Fibroblast of skin of left quadriceps (primary cell): ENCODE measurements around the gene MUC5B.
"Not testable (repeated sequence)": the region's sequence is repeated elsewhere in the genome, so short reads cannot be mapped to it uniquely, and the experiment has no call there.

Source experiments
- DNase-seq, 2 experiments: peaks; one replicate each; pipeline ENCODE4 v3.0.0-alpha.2; 2013; ENCODE audit warnings: low read depth in 2 of 2

MUC5B gene

DNA sequence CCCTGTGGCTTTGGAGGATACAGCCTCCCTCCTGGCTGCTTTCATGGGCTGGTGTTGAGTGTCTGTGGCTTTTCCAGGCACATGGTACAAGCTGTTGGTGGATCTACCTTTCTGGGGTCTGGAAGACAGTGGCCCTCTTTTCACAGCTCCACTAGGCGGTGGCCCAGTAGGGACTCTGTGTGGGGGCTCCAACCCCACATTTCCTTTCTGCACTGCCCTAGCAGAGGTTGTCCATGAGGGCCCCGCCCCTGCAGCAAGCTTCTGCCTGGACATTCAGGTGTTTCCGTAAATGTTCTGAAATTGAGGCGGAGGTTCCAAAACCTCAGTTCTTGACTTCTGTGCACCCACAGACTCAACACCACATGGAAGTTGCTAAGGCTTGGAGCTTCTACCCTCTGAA lies 42.6 kb downstream of the MUC5B start:
- not testable (repeated sequence) for DNase-seq

DNA sequence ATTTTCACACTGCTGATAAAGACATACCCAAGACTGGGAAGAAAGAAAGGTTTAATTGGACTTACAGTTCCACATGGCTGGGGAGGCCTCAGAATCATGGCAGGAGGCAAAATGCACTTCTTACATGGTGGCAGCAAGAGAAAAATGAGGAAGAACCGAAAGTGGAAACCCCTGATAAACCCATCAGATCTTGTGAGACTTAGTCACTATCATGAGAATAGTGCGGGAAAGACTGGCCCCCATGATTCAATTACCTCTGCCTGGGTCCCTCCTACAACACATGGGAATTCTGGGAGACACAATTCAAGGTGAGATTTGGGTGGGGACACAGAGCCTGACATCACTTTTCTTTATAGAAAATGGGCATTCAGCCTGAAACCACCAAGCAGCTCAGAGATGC lies 44.1 kb downstream of the MUC5B start:
- DNase-seq, result not testable (repeated sequence)

GRCh38 chr11:1267441-1268100 lies 44.7 kb downstream of the MUC5B start:
- DNase-seq, result no peak

DNA sequence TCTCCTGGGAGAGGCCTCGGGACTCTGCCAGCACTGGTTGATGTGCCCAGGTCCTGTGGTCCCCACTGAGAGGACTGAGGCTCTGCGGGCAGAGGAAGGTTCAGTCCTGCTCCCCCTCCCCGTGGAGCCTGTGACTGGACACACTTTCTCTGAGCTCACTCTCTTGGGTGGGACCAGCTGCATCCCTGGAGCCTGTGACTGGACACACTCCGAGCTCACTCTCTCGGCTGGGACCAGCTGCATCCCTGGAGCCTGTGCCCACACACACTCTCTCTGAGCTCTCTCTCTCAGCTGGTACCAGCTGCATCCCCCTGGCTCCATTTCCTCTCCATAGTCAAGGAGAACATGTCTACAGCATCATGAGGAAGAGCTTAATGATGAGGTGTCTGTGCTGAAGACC lies 47.1 kb downstream of the MUC5B start:
- DNase-seq, result no peak

- no peak for DNase-seq
Measured at GRCh38 chr11:1270476-1270875, 47.6 kb downstream of the MUC5B start.

GRCh38 chr11:1271002-1271401 lies 48.1 kb downstream of the MUC5B start:
- DNase-seq, result no peak

GRCh38 chr11:1271406-1271805 lies 48.5 kb downstream of the MUC5B start:
- DNase-seq, result no peak

DNA sequence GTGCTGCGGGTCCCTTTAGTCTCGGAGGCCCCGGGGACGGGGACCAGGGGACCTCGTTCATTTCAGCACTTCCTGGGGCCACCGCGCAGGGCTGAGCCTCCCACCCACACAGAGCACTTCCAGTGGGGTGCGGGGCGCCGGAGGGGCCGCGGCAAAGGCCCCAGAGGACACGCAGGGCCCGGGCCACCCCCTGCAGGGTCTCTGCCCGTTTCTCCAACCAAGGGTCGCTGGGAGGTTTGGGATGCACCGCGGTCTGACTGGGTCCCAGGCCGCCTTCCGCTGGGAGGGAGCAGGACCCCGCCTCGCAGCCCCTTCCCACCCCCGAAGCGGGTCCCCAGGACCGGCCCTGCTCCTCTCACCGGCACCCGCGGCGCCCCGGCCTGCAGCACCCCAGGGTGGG lies 49.1 kb downstream of the MUC5B start:
- DNase-seq, result no peak

DNA sequence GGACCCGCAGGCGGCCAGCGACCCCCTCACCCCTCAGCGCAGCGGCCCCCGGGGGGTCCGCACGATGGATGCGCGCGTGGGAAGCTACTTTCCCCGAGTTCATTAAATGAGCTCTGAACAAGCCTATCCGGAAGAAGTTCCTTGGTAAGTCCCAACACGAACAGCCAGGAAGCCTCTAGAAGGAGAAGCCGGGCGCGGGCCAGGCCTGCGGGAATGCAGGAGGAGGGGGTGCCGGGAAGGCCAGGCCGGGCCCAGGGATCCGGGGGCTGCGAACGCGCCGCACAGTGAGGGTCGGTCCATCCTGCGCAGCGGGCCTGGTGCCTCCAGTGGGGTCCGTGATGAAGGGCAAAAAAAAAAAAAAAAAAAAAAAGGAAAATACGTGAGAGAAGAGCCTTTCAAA lies 49.7 kb downstream of the MUC5B start:
- no peak for DNase-seq

GRCh38 chr11:1274501-1274900 lies 51.6 kb downstream of the MUC5B start:
- DNase-seq, result no peak

DNA sequence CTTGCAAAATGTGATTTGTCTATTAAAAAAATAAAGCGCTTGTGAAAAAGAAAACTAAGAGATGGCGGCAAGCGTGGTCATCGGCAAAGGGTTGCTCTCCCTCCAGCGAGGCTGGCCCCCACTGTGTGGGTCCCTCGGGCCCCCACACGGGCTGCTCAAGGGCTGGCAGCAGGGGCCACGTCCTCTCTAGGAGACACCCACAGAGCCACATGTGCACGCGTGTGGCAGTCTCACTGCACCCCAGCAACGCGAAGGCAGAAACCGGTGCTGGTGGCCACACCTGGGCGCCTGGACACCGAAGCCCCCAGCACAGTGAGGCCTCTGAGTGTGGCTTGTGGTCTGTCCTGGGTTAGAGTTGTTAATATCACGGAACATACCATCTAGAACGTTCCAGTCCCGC lies 52.2 kb downstream of the MUC5B start:
- no peak for DNase-seq

DNA sequence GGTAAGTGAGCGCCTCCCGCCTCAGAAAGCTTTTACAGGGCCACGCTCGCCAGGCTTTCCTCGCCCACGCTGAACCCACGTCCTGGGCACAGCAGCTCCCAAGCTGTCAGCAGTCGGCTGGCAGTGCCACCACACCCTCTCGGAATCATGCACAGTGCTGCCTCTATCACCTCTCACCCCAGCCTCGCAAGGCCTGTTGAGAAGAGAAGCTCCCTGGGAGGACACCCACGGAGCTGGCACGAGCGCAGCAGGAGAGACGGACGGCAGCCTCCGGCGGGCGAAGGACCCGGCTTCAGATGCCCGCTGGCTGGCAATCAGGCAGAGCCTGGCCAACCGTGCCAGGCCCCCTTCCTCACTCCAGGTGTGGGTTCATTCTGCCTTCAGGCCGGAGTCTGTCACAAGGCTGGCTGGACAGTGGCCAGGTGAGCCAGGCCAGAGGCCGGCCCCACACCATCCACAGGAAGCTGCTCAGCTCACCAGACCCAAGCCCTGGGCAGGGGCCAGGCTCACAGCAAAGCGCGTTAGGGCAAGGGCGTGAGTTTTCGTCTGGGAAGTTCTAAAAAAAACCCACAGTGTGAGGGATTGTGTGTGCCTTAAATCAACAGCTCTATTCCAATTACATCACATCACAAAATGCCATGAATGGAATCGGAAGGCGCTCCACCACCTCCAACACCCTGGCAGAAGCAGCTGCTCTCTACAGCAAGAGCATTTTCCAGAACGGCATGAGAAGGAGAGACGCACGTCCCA lies 53.4 kb downstream of the MUC5B start:
- no peak for DNase-seq

GRCh38 chr11:1276866-1277615 lies 54.2 kb downstream of the MUC5B start:
- no peak for DNase-seq

- no peak for DNase-seq
Measured at GRCh38 chr11:1277936-1278512, 55.2 kb downstream of the MUC5B start.

DNA sequence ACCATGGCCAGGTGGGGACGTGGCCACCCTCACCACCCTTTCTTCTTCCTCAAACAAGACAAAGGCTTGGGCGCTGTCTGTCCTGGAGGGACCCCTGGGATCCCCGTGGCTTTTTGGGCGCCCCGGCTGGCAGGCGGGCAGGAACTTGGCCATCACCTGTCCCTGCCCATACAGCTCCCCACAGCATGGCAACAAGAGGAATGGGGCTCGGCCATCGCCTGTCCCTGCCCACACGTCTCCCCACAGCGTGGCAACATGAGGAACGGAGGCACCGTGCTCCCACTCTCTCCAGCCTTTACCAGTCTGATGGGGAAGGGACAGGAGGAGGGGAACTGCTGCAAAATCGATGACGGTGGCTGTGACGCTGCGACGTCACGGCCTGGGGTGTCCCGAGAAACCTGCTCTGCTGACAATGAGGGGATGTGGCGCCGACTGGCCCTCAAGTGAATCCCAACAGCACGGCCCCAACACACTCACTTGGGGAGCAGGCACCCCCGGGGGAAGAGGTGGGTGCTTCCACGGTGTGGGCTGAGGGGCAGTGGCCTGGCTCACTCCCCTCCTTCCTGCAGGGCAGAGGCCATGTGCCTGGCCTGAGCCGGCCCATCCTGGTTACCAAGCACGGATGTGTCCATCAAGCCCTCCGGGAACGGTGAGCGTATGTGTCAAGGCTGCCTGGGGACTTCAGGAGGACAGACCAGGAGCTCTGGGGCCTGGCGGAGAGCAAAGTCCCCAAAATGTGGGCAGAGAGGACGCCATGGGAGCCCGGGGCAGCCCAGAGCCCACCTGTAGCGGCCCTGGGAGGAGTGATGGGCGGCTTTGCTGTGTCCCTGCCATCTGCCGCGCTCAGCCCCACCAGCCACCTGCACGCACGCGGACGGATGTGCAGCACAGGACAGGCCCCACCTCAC lies 56.2 kb downstream of the MUC5B start:
- DNase-seq, result no peak

DNA sequence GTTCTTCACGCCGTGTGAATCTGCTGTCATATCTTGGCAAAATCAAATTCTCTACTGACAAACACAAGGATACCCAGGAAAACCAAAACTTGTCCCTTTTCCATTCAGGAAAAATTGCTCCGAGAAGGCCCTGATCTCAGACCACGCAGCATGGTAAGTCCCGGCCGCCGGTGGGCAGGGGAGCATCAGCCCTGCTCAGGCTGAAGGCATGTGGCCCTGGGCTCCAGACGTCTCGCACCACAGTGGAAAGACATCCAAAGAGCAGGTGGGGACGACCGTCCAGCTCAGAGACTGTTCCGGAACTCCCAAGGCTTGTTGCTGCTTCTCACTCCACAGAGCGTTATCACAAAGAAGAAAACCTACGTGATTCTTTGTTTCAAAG lies 56.8 kb downstream of the MUC5B start:
- DNase-seq, result no peak

DNA sequence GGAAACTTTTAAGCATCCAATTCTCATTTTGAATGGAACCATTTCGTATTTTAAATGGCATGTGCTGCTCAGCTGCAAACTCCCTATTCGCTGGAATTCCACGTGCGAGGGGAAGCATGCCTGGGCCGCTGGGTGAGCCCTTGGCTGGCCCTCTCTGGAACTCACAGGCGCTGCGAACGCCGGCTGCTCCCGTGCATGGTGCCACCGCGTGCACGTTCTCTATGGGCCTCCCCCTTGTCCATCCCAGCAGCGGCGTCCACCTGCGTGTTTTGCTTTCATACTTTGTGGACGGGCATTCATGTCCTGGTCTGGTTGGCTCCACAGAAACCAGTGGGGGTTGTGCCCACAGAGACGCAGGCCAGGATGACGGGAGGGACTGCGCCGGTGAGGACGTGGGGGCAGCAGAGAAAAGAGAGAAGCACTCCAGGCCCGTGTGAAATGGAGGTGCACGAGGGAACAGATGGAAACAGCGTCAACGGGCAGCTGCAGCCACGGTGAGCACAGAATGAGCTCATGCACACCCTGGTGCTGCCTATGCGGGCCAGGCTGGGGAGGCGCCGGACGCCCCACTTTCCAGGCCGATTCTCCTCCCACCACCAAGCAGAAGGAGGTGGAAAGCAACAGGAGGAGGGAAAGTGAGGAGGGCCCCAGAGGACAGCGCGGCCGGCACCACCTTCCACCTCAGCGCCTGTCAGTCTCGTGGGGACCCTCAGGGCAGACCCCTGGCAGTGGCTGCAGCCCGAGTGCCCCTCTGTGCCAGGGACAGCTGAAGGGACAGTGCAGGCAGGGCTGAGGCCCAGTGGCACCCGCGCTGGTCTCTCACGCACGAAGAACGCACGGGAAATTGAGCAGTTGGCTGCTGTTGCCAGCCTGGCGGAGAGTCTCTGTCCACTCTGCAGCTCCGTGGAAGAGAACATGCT lies 57.5 kb downstream of the MUC5B start:
- DNase-seq, result no peak

GRCh38 chr11:1281326-1281973 lies 58.6 kb downstream of the MUC5B start:
- DNase-seq, result no peak

DNA sequence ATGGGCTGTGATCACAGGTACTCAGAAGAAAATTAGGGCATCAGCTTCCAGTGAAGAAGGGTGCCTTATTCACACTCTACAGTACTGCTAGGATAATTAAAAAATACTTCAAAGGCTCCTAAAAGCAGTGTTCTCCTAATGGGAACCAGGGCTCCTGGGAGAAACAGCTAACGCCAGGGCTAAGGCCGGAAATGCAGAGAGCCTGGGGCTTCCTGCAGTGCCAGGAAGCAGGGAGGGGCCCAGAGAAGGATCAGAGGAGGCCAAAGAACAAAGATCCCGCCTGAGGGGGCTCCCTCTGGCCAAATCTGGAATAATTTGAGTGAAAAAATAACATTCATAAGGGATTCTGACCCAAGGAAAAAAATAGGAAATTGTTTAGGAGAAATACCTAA lies 59.1 kb downstream of the MUC5B start:
- DNase-seq, result no peak

- DNase-seq, result no peak
Measured at GRCh38 chr11:1283091-1283511, 60.2 kb downstream of the MUC5B start.
